K562 (cell line): Measurements from ENCODE around the gene LYPD3. TPM values are rescaled to one million over a fixed set of nuclear protein-coding genes. Genes with fewer than 3 reads are reported as not detected.

Experiments used
- CEBPZ ChIP-seq: fragments of 150-350 bp; IDR thresholded peaks from 2 replicates; pipeline ENCODE4 v1.6.1; 2014; ENCODE audit warnings: low read depth, mild to moderate bottlenecking, low read length, borderline replicate concordance
- CXXC5 ChIP-seq: fragments of 250-450 bp; sonication (Bioruptor Pico); IDR thresholded peaks from 2 replicates; pipeline ENCODE4 v1.8.0; 2022; ENCODE audit warnings: inconsistent platforms, mild to moderate bottlenecking, moderate library complexity
- ETV6 ChIP-seq, 3 experiments: fragments of 150-350 bp in 1 of 3; sonication (generic) in 1 of 3; formaldehyde crosslinking in 1 of 3; IDR thresholded peaks; 2 replicates each; pipeline versions ENCODE4 v1.6.1 to v1.8.0; 2014 to 2022; ENCODE audit warnings: borderline replicate concordance in 2 of 3, low read depth in 2 of 3, antibody characterized with exemption in 1 of 3, low read length in 1 of 3, mild to moderate bottlenecking in 1 of 3, missing genetic modification reagents in 1 of 3
- FIP1L1 ChIP-seq: fragments of 200-400 bp; formaldehyde crosslinking; IDR thresholded peaks from 2 replicates; pipeline ENCODE4 v1.6.1; 2018; ENCODE audit warnings: mild to moderate bottlenecking, low read depth, low read length; ENCODE audit not compliant: poor library complexity, severe bottlenecking
- MECOM ChIP-seq: fragments of 250-450 bp; sonication (Bioruptor Pico); IDR thresholded peaks from 2 replicates; pipeline ENCODE4 v1.8.0; 2022; ENCODE audit warnings: inconsistent platforms
- MEIS2 ChIP-seq: fragments of 450-650 bp; IDR thresholded peaks from 2 replicates; pipeline ENCODE4 v1.6.1; 2014; ENCODE audit warnings: mild to moderate bottlenecking; ENCODE audit not compliant: partially characterized antibody
- MGA ChIP-seq: fragments of 450-650 bp; IDR thresholded peaks from 2 replicates; pipeline ENCODE4 v1.6.1; 2016; ENCODE audit warnings: mild to moderate bottlenecking, moderate library complexity
- NFATC3 ChIP-seq: fragments of 450-650 bp; IDR thresholded peaks from 2 replicates; pipeline ENCODE4 v1.6.1; 2017; ENCODE audit warnings: mild to moderate bottlenecking
- SRSF7 ChIP-seq: fragments of 200-400 bp; formaldehyde crosslinking; optimal IDR thresholded peaks from 2 replicates; pipeline ENCODE3; 2017; ENCODE audit warnings: mild to moderate bottlenecking, low read depth, low read length
- XRCC4 ChIP-seq: IDR thresholded peaks from one replicate; pipeline ENCODE4 v1.6.1; 2011; ENCODE audit not compliant: insufficient read depth, insufficient read length; ENCODE audit errors: extremely low read depth
- ZEB2 ChIP-seq: fragments of 450-650 bp; IDR thresholded peaks from 2 replicates; pipeline ENCODE4 v1.6.1; 2016
- polyA plus RNA-seq, 8 experiments: library from polyadenylated mRNA; depleted of rRNA in 4 of 8; stranded (reverse) in 5 of 8; unstranded in 3 of 8; fragments of >200 nt; fragmentation: Nextera tagmentation in 2 of 8; fragmentation: Illumina TruSeq in 1 of 8; extraction: Ambion mirVana in 2 of 8; extraction: Trizol in 1 of 8; gene quantifications; 2 replicates each; pipeline versions ENCODE4 v1.2.1 to v1.2.3, GENCODE V29; 2011 to 2014; ENCODE audit warnings: inconsistent platforms in 1 of 8, missing spikeins in 1 of 8
- total RNA-seq, 7 experiments: library from RNA; depleted of rRNA in 6 of 7; stranded (reverse); fragments of >200 nt in 6 of 7; fragmentation: Illumina TruSeq in 2 of 7; extraction: Trizol in 2 of 7; gene quantifications; 2 replicates each; pipeline versions ENCODE4 v1.2.1 to v1.2.3, GENCODE V29; 2011 to 2021; ENCODE audit warnings: low replicate concordance in 1 of 7

Gene LYPD3
- total and polyA plus RNA-seq, 9 of the 15 experiments (the other 6 are each of a cell fraction or from before 2014, with no cell fraction given), result 0.04 to 0.33 (median 0.20) TPM; not detected in 1

- TF ChIP-seq MECOM (CRISPR knock-in tag), result 0 out of 2 replicates have a peak, but pooled peaks have one; percentile 12
- TF ChIP-seq XRCC4, result no peak
- TF ChIP-seq SRSF7, result no peak
- TF ChIP-seq CEBPZ, result no peak
- TF ChIP-seq MEIS2, result no peak
- no peak for TF ChIP-seq ETV6 (IDR thresholded peaks at IDR 0.05; ENCODE audit: borderline replicate concordance in 1 of 2, low read depth in 2 of 2, low read length in 1 of 2)
- no peak for TF ChIP-seq ETV6 (CRISPR knock-in tag; IDR thresholded peaks at IDR 0.05; ENCODE audit: borderline replicate concordance)
- peak; percentile 59; the same call in 1 of the 2 replicates for TF ChIP-seq ZEB2
- peak; percentile 19; the same call in 1 of the 2 replicates for TF ChIP-seq CXXC5 (CRISPR knock-in tag)
- no peak for TF ChIP-seq FIP1L1
- TF ChIP-seq MGA, result peak; percentile 71
- TF ChIP-seq NFATC3, result no peak
Measured at GRCh38 chr19:43462785-43463380, 2.5 kb downstream of the LYPD3 start (continued).
